Heart left ventricle (tissue), 16 donors: ENCODE data around the gene SF3A2. TPM values are rescaled to one million over a fixed set of nuclear protein-coding genes. Genes with fewer than 3 reads are reported as not detected.

Source experiments
- ATAC-seq, 4 donors: fragments of 200-7000 bp; cut with Tn5 transposase; one replicate each; pipeline ENCODE4 v1.9.1; 2020 to 2022; ENCODE audit warnings: moderate library complexity in 4 of 4, mild to moderate bottlenecking in 3 of 4, moderate number of reproducible peaks in 1 of 4
- DNase-seq, 5 donors: peaks; one replicate each; pipeline ENCODE4 v3.0.0-alpha.2; 2020
- H3K27ac ChIP-seq, 12 donors: fragments of 200-600 bp; sonication (generic) in 4 of 12; one replicate each; pipeline versions ENCODE4 v1.5.0 to v1.8.0; 2016 to 2022; ENCODE audit warnings: mild to moderate bottlenecking in 2 of 12
- H3K27me3 ChIP-seq, 9 donors: fragments of 200-600 bp; sonication (generic) in 2 of 9; one replicate each; pipeline versions ENCODE4 v1.5.1 to v1.8.0; 2016 to 2022; ENCODE audit warnings: mild to moderate bottlenecking in 3 of 9
- H3K36me3 ChIP-seq, 9 donors: fragments of 200-600 bp; sonication (generic) in 2 of 9; one replicate each; pipeline versions ENCODE4 v1.5.0 to v1.8.0; 2018 to 2022; ENCODE audit warnings: mild to moderate bottlenecking in 2 of 9
- H3K4me1 ChIP-seq, 12 donors: fragments of 200-600 bp; sonication (generic) in 4 of 12; one replicate each; pipeline versions ENCODE4 v1.5.0 to v1.8.0; 2016 to 2022; ENCODE audit warnings: mild to moderate bottlenecking in 3 of 12
- H3K4me3 ChIP-seq, 12 donors: fragments of 200-600 bp; sonication (generic) in 4 of 12; one replicate each; pipeline versions ENCODE4 v1.5.0 to v1.8.0; 2017 to 2022; ENCODE audit warnings: mild to moderate bottlenecking in 9 of 12, moderate library complexity in 4 of 12
- H3K9me3 ChIP-seq, 12 donors: fragments of 200-600 bp; sonication (generic) in 4 of 12; one replicate each; pipeline versions ENCODE4 v1.5.0 to v1.8.0; 2016 to 2022; ENCODE audit warnings: mild to moderate bottlenecking in 1 of 12
- POLR2A ChIP-seq, 2 donors: fragments of 450-650 bp; IDR thresholded peaks; one replicate each; pipeline ENCODE4 v1.6.1; 2017; ENCODE audit warnings: antibody characterized with exemption in 2 of 2, mild to moderate bottlenecking in 2 of 2, moderate library complexity in 2 of 2
- WGBS, 4 donors: extraction: QIAGEN DNeasy Blood & Tissue Kit in 2 of 4; methylation state at CpG; one replicate each; pipeline versions ENCODE4 v1.1.5 to v1.1.7; 2013 to 2018; 5-methylcytosine and 5-hydroxymethylcytosine counted together
- intact Hi-C, 10 donors: fragments of 100-400 bp; cut with DNase I; formaldehyde crosslinking; loops; one replicate each; pipeline versions ENCODE4 v1.11.1 to v1.14.2; 2022
- polyA plus RNA-seq, 2 donors: library from polyadenylated mRNA; stranded (reverse); fragments of 200-250 nt; gene quantifications; one replicate each; pipeline ENCODE4 v1.2.3, GENCODE V29; 2013
- total RNA-seq, 9 donors: library from RNA; depleted of rRNA in 2 of 9; stranded (reverse); fragments of >200 nt in 2 of 9; fragmentation: NEBNext Ultra II Directional in 3 of 9; extraction: Animal tissue kit (Norgen Biotek cat#: 25700) in 3 of 9; gene quantifications; one replicate each; pipeline versions ENCODE4 v1.1.0 to v1.2.4, GENCODE V29; 2016 to 2023
- TF ChIP-seq, protein P1 (sequence below), 12 donors: fragments of 200-600 bp; sonication (generic) in 4 of 12; IDR thresholded peaks; one replicate each; pipeline versions ENCODE4 v1.5.0 to v1.8.0; 2018 to 2022; ENCODE audit warnings: antibody characterized with exemption in 12 of 12, mild to moderate bottlenecking in 5 of 12
- donor health status: ischemic (EF 13 %, LVEDD 7.1; RV severe dilation, severe dysfunction).
- donor health status: healthy with polysubstance abuse.
- donor health status: DM: no; HTN: yes; CAD: no.
- donor health status: DM: no; HTN: no; CAD: no.
- donor health status: ischemic (EF 25% LVEDD 6.9; RV normal size, moderate dysfunction).
- donor health status: ischemic (EF 25% LVEDD 5.7; RV mildly dilated, moderate dysfunction).
- donor health status: healthy.
- donor health status: DM: yes; HTN: yes; CAD: no.
- donor health status: ischemic (EF 35%, LVEDD 5.7; RV mildly dilated, moderate dysfunction).
- donor health status: nonischemic (EF 11% LVEDD 7.7; RV severe dilation, severe dysfunction).
- donor health status: DM: yes; HTN: yes; CAD: no.
- donor health status: PGD.
- donor health status: ischemic (EF 29% LVEDD 5.4; RV normal size, mild dysfunction).
- donor health status: nonischemic (EF 23%, LVEDD 6.1; RV moderate dilation, normal function).

SF3A2 gene
- total and polyA plus RNA-seq, 11 donors, result 19.2 to 43.9 (median 28.6) TPM

DNA sequence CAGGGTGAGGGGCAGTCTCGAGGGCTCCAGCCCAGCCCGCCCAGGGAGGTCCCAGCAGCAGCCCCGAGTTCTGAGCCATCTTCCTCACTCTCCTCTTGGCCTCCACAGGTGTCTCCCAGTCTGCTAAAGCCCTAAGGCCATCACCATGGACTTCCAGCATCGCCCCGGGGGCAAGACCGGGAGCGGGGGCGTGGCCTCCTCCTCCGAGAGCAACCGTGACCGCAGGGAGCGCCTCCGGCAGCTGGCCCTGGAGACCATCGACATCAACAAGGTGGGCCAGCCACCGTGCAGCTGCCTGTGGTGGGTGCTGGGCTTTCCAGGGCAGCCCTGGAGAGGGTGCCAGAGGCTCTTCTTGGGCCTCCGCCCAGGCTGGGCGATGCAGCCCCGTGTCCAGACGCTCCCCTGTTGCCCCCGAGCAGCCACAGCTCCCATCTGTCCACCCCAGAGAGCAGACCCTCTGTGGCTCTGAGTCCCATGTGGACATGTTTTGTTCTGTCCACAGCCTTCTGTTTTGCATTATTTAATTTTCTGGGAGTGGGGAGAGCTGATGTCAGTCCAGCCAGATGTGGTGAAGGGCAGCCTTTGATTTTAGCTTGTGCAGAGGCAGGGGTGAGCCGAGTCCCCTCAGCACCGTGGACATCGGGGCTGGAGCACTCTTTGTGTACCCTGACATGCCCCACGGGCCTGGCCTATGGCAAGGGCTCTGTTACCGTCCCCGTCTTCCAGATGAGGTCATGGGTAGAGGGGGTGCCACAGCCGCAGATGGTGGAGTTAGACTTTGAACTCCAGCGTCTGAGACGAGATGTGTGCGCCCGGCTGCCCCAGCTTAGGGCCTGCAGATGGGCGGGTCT, 6.9 kb downstream of the SF3A2 start:
- DNase-seq, result no peak
- 81 to 84% (median 84%) methylated on average over 18 to 32 of the region's 32 CpGs for WGBS, 4 donors
- Histone ChIP-seq H3K4me1 (peaks cover 6 to 62% (median 44%) of the 10 kb centered on the region in 12 donors), H3K36me3 (peaks cover 4 to 54% (median 48%) of the 10 kb centered on the region in 9 donors), H3K4me3 (no peak overlapping the region), H3K27me3 (no peaks in the 10 kb centered on the region), H3K9me3 (no peaks in the 10 kb centered on the region), H3K27ac (no peak overlapping the region)
- intact Hi-C loops, result no loop called here
- TF ChIP-seq POLR2A (IDR thresholded peaks at IDR 0.05), result no peak
- TF ChIP-seq, protein P1, sequence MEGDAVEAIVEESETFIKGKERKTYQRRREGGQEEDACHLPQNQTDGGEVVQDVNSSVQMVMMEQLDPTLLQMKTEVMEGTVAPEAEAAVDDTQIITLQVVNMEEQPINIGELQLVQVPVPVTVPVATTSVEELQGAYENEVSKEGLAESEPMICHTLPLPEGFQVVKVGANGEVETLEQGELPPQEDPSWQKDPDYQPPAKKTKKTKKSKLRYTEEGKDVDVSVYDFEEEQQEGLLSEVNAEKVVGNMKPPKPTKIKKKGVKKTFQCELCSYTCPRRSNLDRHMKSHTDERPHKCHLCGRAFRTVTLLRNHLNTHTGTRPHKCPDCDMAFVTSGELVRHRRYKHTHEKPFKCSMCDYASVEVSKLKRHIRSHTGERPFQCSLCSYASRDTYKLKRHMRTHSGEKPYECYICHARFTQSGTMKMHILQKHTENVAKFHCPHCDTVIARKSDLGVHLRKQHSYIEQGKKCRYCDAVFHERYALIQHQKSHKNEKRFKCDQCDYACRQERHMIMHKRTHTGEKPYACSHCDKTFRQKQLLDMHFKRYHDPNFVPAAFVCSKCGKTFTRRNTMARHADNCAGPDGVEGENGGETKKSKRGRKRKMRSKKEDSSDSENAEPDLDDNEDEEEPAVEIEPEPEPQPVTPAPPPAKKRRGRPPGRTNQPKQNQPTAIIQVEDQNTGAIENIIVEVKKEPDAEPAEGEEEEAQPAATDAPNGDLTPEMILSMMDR (IDR thresholded peaks at IDR 0.05), result no peak
- no peak for ATAC-seq

DNA sequence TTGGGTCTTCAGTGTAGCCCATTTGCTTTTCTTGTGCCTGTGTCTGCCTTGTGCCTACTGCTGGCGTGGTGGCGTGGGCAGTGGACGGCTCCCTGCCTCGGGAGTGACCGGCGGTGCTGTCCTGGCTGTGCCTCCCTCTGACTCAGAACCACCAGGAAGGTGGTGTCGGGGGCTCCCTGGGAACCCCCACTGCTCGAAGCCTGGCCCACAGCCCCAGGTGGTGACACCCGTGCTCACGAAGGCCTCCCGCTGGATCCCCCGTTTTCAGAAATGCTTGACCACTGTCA, 7.4 kb downstream of the SF3A2 start:
- Histone ChIP-seq H3K36me3 (peaks cover 4 to 58% (median 48%) of the 10 kb centered on the region in 9 donors), H3K27ac (no peak overlapping the region), H3K4me1 (peaks cover 6 to 56% (median 39%) of the 10 kb centered on the region in 12 donors), H3K27me3 (peaks cover 0 to under 1% (median 0%) of the 10 kb centered on the region in 9 donors), H3K9me3 (no peaks in the 10 kb centered on the region), H3K4me3 (no peak overlapping the region)
- TF ChIP-seq, protein P1 (IDR thresholded peaks at IDR 0.05), result no peak
- TF ChIP-seq POLR2A (IDR thresholded peaks at IDR 0.05), result no peak
- intact Hi-C loops, result no loop called here
- no peak for ATAC-seq
- DNase-seq, result no peak
- 91 to 96% (median 93%) methylated on average over 10 to 12 of the region's 12 CpGs for WGBS, 4 donors

DNA sequence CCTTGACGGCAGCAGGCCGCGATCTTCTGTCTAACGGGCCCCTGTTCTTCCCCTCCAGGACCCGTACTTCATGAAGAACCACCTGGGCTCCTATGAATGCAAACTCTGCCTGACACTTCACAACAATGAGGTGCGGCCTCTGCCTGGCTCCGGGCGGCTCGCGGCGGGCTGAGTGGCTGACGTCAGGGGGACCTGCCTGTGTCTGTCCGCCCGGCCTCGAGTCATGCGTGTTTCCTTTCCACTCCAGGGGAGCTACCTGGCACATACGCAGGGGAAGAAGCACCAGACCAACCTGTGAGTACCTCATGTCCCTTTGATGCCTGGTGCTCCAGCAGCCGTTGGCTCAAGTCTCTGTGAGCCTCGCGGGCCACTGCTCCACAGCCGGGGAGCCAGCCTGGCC, 7.9 kb downstream of the SF3A2 start:
- WGBS, 4 donors, result 94 to 96% (median 94%) methylated on average over 18 to 21 of the region's 21 CpGs
- TF ChIP-seq, protein P1 (IDR thresholded peaks at IDR 0.05), result no peak
- no peak for TF ChIP-seq POLR2A (IDR thresholded peaks at IDR 0.05)
- intact Hi-C loops, result no loop called here
- Histone ChIP-seq H3K27me3 (peaks cover 0 to 5% (median 3%) of the 10 kb centered on the region in 9 donors), H3K36me3 (peaks cover 4 to 58% (median 48%) of the 10 kb centered on the region in 9 donors), H3K9me3 (no peaks in the 10 kb centered on the region), H3K27ac (no peak overlapping the region), H3K4me3 (no peak overlapping the region), H3K4me1 (peaks cover 6 to 52% (median 34%) of the 10 kb centered on the region in 12 donors)
- ATAC-seq, result no peak
- no peak for DNase-seq

DNA sequence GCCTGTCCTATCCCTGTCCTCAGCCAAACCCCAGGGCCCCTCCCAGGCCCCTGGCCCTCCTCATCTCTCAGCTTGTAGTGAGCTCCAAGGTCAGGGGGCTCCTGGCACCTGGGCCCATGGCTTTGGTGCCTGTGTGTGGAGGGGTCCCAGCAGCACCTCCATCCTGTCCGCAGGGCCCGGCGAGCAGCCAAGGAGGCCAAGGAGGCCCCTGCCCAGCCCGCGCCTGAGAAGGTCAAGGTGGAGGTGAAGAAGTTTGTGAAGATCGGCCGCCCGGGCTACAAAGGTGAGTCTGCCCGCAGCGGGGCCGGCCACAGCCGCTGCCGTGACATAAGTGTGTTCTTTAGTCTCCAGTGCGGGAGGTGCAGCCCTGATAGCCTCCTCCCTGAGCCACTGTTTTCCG, 8.6 kb downstream of the SF3A2 start:
- Histone ChIP-seq H3K27me3 (peaks cover 0 to 13% (median 8%) of the 10 kb centered on the region in 9 donors), H3K9me3 (no peaks in the 10 kb centered on the region), H3K27ac (no peak overlapping the region), H3K36me3 (peaks cover 4 to 58% (median 48%) of the 10 kb centered on the region in 9 donors), H3K4me1 (peaks cover 2 to 49% (median 31%) of the 10 kb centered on the region in 12 donors), H3K4me3 (no peak overlapping the region)
- DNase-seq (no peak), ATAC-seq (no peak)
- intact Hi-C loops, result no loop called here
- no peak for TF ChIP-seq POLR2A (IDR thresholded peaks at IDR 0.05)
- TF ChIP-seq, protein P1 (IDR thresholded peaks at IDR 0.05), result no peak
- WGBS, 4 donors, result 92 to 97% (median 95%) methylated on average over 12 to 15 of the region's 15 CpGs
